Neural progenitor cell (in vitro differentiated cells): ENCODE results near the gene ENPP7. TPM values are rescaled to one million over a fixed set of nuclear protein-coding genes. Genes with fewer than 3 reads are reported as not detected.

Experiments used
- DNase-seq: peaks from one replicate; pipeline ENCODE4 v3.0.0-alpha.2; 2016; ENCODE audit warnings: low spot score
- H2AFZ ChIP-seq: fragments of 200-600 bp; sonication (generic); replicated peaks from 2 replicates; pipeline ENCODE4 v1.6.1; 2016; ENCODE audit warnings: antibody characterized with exemption
- H3F3A ChIP-seq: fragments of 200-600 bp; sonication (generic); 2 replicates; pipeline ENCODE4 v1.6.1; 2016; ENCODE audit warnings: antibody characterized with exemption, low read depth
- H3K27ac ChIP-seq: fragments of 200-600 bp; sonication (generic); 2 replicates; pipeline ENCODE4 v1.5.1; 2016; ENCODE audit warnings: mild to moderate bottlenecking
- H3K27me3 ChIP-seq: fragments of 200-600 bp; sonication (generic); 2 replicates; pipeline ENCODE4 v1.6.1; 2016; ENCODE audit warnings: mild to moderate bottlenecking, moderate library complexity
- H3K36me3 ChIP-seq: fragments of 200-600 bp; sonication (generic); 2 replicates; pipeline ENCODE4 v1.5.1; 2016
- H3K4me1 ChIP-seq: fragments of 200-600 bp; sonication (generic); 2 replicates; pipeline ENCODE4 v1.6.1; 2016; ENCODE audit warnings: mixed run types
- H3K4me2 ChIP-seq: fragments of 200-600 bp; sonication (generic); 2 replicates; pipeline ENCODE4 v1.6.1; 2016
- H3K4me3 ChIP-seq: fragments of 200-600 bp; sonication (generic); 2 replicates; pipeline ENCODE4 v1.5.1; 2016
- H3K79me2 ChIP-seq: fragments of 200-600 bp; sonication (generic); 2 replicates; pipeline ENCODE4 v1.6.1; 2016; ENCODE audit warnings: low read depth
- H3K9ac ChIP-seq: fragments of 200-600 bp; sonication (generic); 2 replicates; pipeline ENCODE4 v1.6.1; 2016
- H3K9me3 ChIP-seq: fragments of 200-600 bp; sonication (generic); 2 replicates; pipeline ENCODE4 v1.5.1; 2016; ENCODE audit warnings: low read depth
- H4K20me1 ChIP-seq: fragments of 200-600 bp; sonication (generic); 2 replicates; pipeline ENCODE4 v1.6.1; 2016; ENCODE audit warnings: low read depth
- H3K27ac Mint-ChIP-seq: 3 replicates; pipeline ENCODE4 v1.8.0; 2021; ENCODE audit warnings: mixed read lengths
- H3K27me3 Mint-ChIP-seq: 2 replicates; pipeline ENCODE4 v1.8.0; 2022; ENCODE audit warnings: low read depth, mild to moderate bottlenecking, inconsistent platforms, moderate library complexity, mixed read lengths; ENCODE audit not compliant: insufficient read depth
- H3K36me3 Mint-ChIP-seq: 3 replicates; pipeline ENCODE4 v1.8.0; 2021; ENCODE audit warnings: mixed read lengths
- H3K4me1 Mint-ChIP-seq: 3 replicates; pipeline ENCODE4 v1.8.0; 2021; ENCODE audit warnings: mixed read lengths
- H3K4me3 Mint-ChIP-seq: 3 replicates; pipeline ENCODE4 v1.8.0; 2021; ENCODE audit warnings: mild to moderate bottlenecking, moderate library complexity, mixed read lengths
- H3K9me3 Mint-ChIP-seq: 3 replicates; pipeline ENCODE4 v1.8.0; 2020; ENCODE audit warnings: mixed read lengths
- CTCF ChIP-seq: fragments of 200-600 bp; sonication (generic); IDR thresholded peaks from 2 replicates; pipeline ENCODE4 v1.5.1; 2017; ENCODE audit warnings: antibody characterized with exemption, mild to moderate bottlenecking
- EZH2 ChIP-seq: fragments of 200-600 bp; sonication (generic); IDR thresholded peaks from 2 replicates; pipeline ENCODE4 v1.6.1; 2017; ENCODE audit warnings: antibody characterized with exemption, mild to moderate bottlenecking, moderate library complexity
- EZH2phosphoT487 ChIP-seq: fragments of 200-600 bp; sonication (generic); IDR thresholded peaks from 2 replicates; pipeline ENCODE4 v1.6.1; 2017; ENCODE audit warnings: antibody characterized with exemption
- total RNA-seq: library from RNA; depleted of rRNA; stranded (reverse); fragments of >200 nt; gene quantifications from 2 replicates; pipeline ENCODE4 v1.2.3, GENCODE V29; 2015; ENCODE audit warnings: low replicate concordance

Gene ENPP7
- total RNA-seq, 1 donor from 2014 or later = not detected

- no peaks in the 10 kb centered on the region for H3K9me3 Mint-ChIP-seq
- no peak for DNase-seq
- no peaks in the 10 kb centered on the region for H3K27me3 ChIP-seq
- no peak overlapping the region for H3K27ac ChIP-seq
- no peaks in the 10 kb centered on the region for H3K79me2 ChIP-seq
- H3K4me1 ChIP-seq = no peaks in the 10 kb centered on the region
- H3K9ac ChIP-seq = no peak overlapping the region
- H3F3A ChIP-seq = no peaks in the 10 kb centered on the region
- no peaks in the 10 kb centered on the region for H4K20me1 ChIP-seq
- peaks cover 8% of the 10 kb centered on the region for H3K27me3 Mint-ChIP-seq
- H3K36me3 Mint-ChIP-seq = no peaks in the 10 kb centered on the region
- no peak overlapping the region for H3K4me2 ChIP-seq
- no peaks in the 10 kb centered on the region for H3K9me3 ChIP-seq
- H3K4me3 Mint-ChIP-seq = no peak overlapping the region
- peaks cover 13% of the 10 kb centered on the region for H3K4me1 Mint-ChIP-seq
- TF ChIP-seq CTCF (no peak), EZH2 (no peak), EZH2phosphoT487 (no peak)
- H3K27ac Mint-ChIP-seq = no peak overlapping the region
- H3K4me3 ChIP-seq = no peak overlapping the region
- no peak overlapping the region for H2AFZ ChIP-seq
- no peaks in the 10 kb centered on the region for H3K36me3 ChIP-seq
Observed at GRCh38 chr17:79729761-79730160, 982 bp upstream of the ENPP7 start.

DNA sequence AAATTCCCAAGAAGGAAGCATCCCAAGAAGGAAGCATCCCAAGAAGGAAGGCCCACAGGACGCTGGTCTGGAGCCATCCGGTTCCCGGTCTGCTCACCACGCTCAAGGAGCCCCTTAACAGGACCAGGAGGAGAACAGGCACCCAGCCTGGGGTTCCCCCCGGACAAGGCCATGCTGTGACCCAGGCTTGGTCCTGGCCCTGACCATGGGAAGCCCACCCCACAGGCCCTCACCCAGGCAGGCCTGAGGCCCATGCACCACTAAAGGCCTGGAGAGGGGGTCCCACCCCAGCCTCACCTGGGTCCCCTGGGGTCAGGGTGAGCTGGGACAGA, 340 bp upstream of the ENPP7 start:
- no peak overlapping the region for H3K27ac Mint-ChIP-seq
- H2AFZ ChIP-seq = no peak overlapping the region
- peaks cover 13% of the 10 kb centered on the region for H3K4me1 Mint-ChIP-seq
- no peaks in the 10 kb centered on the region for H3K36me3 Mint-ChIP-seq
- H3K9me3 Mint-ChIP-seq = no peaks in the 10 kb centered on the region
- no peak overlapping the region for H3K4me3 ChIP-seq
- H3F3A ChIP-seq = no peaks in the 10 kb centered on the region
- H3K4me1 ChIP-seq = no peaks in the 10 kb centered on the region
- no peaks in the 10 kb centered on the region for H4K20me1 ChIP-seq
- H3K36me3 ChIP-seq = no peaks in the 10 kb centered on the region
- no peaks in the 10 kb centered on the region for H3K27me3 ChIP-seq
- no peaks in the 10 kb centered on the region for H3K79me2 ChIP-seq
- no peak overlapping the region for H3K27ac ChIP-seq
- H3K4me3 Mint-ChIP-seq = no peak overlapping the region
- no peak overlapping the region for H3K4me2 ChIP-seq
- no peak overlapping the region for H3K9ac ChIP-seq
- no peaks in the 10 kb centered on the region for H3K9me3 ChIP-seq
- peaks cover 10% of the 10 kb centered on the region for H3K27me3 Mint-ChIP-seq
- no peak for TF ChIP-seq CTCF
- no peak for TF ChIP-seq EZH2phosphoT487
- no peak for TF ChIP-seq EZH2
- DNase-seq = no peak

- H3K36me3 ChIP-seq = no peaks in the 10 kb centered on the region
- Mint-ChIP-seq H3K9me3 (no peaks in the 10 kb centered on the region), H3K27ac (no peak overlapping the region), H3K27me3 (peaks cover 10% of the 10 kb centered on the region), H3K36me3 (no peaks in the 10 kb centered on the region), H3K4me1 (peaks cover 13% of the 10 kb centered on the region), H3K4me3 (no peak overlapping the region)
- no peak overlapping the region for H3K27ac ChIP-seq
- no peaks in the 10 kb centered on the region for H3K79me2 ChIP-seq
- no peak overlapping the region for H3K9ac ChIP-seq
- TF ChIP-seq EZH2phosphoT487 = no peak
- no peak for TF ChIP-seq CTCF
- no peaks in the 10 kb centered on the region for H3F3A ChIP-seq
- H2AFZ ChIP-seq = no peak overlapping the region
- no peaks in the 10 kb centered on the region for H4K20me1 ChIP-seq
- H3K4me1 ChIP-seq = no peaks in the 10 kb centered on the region
- DNase-seq = no peak
- H3K4me2 ChIP-seq = no peak overlapping the region
- no peaks in the 10 kb centered on the region for H3K27me3 ChIP-seq
- H3K4me3 ChIP-seq = no peak overlapping the region
- no peaks in the 10 kb centered on the region for H3K9me3 ChIP-seq
Observed at GRCh38 chr17:79732254-79732653, 1.5 kb downstream of the ENPP7 start.
